Measurements from ENCODE around the gene LSR.

The LSR gene

GRCh38 chr19:35298561-35298972, 49.8 kb downstream of the LSR start:
- TF ChIP-seq, protein P1, sequence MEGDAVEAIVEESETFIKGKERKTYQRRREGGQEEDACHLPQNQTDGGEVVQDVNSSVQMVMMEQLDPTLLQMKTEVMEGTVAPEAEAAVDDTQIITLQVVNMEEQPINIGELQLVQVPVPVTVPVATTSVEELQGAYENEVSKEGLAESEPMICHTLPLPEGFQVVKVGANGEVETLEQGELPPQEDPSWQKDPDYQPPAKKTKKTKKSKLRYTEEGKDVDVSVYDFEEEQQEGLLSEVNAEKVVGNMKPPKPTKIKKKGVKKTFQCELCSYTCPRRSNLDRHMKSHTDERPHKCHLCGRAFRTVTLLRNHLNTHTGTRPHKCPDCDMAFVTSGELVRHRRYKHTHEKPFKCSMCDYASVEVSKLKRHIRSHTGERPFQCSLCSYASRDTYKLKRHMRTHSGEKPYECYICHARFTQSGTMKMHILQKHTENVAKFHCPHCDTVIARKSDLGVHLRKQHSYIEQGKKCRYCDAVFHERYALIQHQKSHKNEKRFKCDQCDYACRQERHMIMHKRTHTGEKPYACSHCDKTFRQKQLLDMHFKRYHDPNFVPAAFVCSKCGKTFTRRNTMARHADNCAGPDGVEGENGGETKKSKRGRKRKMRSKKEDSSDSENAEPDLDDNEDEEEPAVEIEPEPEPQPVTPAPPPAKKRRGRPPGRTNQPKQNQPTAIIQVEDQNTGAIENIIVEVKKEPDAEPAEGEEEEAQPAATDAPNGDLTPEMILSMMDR (IDR thresholded peaks at IDR 0.05; ENCODE audit: control insufficient read depth, extremely low read depth, insufficient read depth) = no peak
- DNase-seq (ENCODE audit: low read depth) = no peak
- H3K4me3 ChIP-seq (ENCODE audit: low read depth, low read length) = no peak overlapping the region

DNA sequence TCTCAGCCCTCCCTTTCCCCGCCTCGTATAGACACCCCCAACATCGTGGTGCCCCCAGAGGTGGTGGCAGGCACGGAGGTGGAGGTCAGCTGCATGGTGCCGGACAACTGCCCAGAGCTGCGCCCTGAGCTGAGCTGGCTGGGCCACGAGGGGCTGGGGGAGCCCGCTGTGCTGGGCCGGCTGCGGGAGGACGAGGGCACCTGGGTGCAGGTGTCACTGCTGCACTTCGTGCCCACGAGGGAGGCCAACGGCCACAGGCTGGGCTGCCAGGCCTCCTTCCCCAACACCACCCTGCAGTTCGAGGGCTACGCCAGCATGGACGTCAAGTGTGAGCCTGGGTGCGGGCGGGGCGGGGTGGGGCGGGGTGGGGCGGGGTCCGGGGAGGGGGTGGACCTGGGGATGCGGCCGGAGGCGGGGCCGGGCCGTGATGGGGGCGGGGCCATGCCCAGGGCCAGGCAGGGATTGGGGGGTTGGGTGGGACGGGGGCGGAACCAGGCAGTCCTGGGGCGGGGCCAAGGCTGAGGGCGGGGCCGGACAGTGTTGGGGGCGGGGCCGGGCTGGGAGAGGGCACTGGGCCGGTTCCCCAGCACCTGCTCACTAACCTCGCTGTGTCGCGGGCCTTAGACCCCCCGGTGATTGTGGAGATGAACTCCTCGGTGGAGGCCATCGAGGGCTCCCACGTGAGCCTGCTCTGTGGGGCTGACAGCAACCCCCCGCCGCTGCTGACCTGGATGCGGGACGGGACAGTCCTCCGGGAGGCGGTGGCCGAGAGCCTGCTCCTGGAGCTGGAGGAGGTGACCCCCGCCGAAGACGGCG, 50.9 kb downstream of the LSR start:
- TF ChIP-seq, protein P1 (IDR thresholded peaks at IDR 0.05; ENCODE audit: control insufficient read depth, extremely low read depth, insufficient read depth) = no peak
- DNase-seq (ENCODE audit: low read depth) = no peak

DNA sequence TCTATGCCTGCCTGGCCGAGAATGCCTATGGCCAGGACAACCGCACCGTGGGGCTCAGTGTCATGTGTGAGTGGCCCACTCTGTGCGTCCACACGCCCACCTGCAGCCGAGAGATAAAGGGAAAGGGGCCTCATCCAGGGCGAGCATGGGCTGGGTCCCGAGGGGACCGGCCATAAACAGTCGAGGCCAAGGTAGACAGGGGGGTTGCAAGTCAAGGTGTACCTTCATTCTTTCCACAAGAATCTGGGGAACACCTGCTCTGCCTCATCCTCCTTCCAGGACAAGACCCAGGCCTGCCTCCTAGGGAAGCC, 51.5 kb downstream of the LSR start:
- DNase-seq (ENCODE audit: low read depth) = no peak
- TF ChIP-seq, protein P1 (IDR thresholded peaks at IDR 0.05; ENCODE audit: control insufficient read depth, extremely low read depth, insufficient read depth) = no peak
- H3K4me3 ChIP-seq (ENCODE audit: low read depth, low read length) = no peak overlapping the region

More for the DNA sequence above, 50.9 kb downstream of the LSR start:
- no peak overlapping the region for H3K4me3 ChIP-seq (ENCODE audit: low read depth, low read length)

DNA sequence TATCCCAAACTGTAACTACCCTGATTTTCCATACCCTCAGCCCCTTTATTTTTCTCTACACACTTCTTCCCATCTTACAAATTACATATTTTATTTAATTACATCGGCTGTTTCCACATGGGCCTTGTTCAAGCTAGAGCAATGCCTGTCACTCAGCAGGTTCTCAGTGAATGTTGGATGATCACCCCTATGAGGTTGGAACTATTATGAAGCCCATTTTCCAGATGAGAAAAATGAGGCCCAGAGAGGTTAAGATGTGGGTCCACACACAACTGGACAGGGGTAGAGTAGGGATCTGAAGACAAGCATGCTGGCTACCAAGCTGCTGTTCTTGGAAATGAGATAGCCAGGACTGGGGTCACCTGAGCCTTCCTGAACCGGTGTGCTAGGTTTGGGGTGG, 53.2 kb downstream of the LSR start:
- TF ChIP-seq, protein P1 (IDR thresholded peaks at IDR 0.05; ENCODE audit: control insufficient read depth, extremely low read depth, insufficient read depth) = no peak
- no peak overlapping the region for H3K4me3 ChIP-seq (ENCODE audit: low read depth, low read length)
- DNase-seq (ENCODE audit: low read depth) = no peak

GRCh38 chr19:35302446-35302845, 53.6 kb downstream of the LSR start:
- DNase-seq (ENCODE audit: low read depth) = no peak
- TF ChIP-seq, protein P1 (IDR thresholded peaks at IDR 0.05; ENCODE audit: control insufficient read depth, extremely low read depth, insufficient read depth) = no peak
- H3K4me3 ChIP-seq (ENCODE audit: low read depth, low read length) = no peak overlapping the region

DNA sequence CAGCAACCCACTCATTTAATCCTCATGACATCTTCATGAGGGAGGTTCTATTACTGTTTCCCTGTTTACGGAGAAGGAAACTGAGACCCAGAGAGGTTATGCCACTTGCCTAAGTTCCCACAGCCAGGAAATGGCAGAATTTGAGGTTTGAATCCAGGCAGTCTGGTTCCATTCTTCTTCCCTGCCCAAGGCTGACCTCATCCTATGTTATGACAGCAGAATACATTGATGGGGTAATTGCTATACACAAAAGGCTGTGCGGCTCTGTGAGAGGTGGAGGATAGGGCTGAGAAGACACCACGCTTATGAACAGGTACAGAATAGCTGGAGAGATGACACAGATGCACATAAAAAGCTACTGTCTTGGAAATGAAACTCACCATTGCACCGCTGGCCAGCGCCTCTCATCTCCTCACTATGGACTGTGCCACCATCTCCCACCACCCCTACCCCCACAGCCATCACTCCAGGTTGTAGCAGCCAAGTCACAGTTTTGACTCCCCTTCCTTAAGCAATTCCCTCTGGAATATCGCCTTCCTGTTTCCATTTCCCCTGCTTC, 54.6 kb downstream of the LSR start:
- TF ChIP-seq, protein P1 (IDR thresholded peaks at IDR 0.05; ENCODE audit: control insufficient read depth, extremely low read depth, insufficient read depth) = no peak
- no peak overlapping the region for H3K4me3 ChIP-seq (ENCODE audit: low read depth, low read length)

DNA sequence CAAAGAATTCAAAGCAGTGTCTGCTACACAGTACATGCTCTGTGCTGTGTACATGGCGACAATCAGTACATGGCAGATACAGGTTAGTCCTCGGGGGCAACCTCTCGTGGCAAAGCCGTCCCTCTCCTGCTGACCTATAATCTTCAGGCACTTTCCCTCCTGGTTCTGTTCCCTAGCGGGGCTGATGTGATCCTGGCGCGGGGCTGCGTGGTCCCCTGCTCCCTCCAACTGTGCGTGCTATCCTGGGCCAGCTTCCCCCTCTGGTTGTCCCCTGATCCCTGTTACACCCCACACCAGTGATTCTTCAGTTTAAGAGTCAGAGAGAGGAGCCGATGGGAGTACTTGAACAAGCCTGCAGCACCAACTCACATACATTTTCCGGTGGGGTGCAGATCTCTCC, 55.2 kb downstream of the LSR start:
- no peak for DNase-seq (ENCODE audit: low read depth)
- no peak overlapping the region for H3K4me3 ChIP-seq (ENCODE audit: low read depth, low read length)
- TF ChIP-seq, protein P1 (IDR thresholded peaks at IDR 0.05; ENCODE audit: control insufficient read depth, extremely low read depth, insufficient read depth) = no peak

More for the DNA sequence above, 54.6 kb downstream of the LSR start:
- no peak for DNase-seq (ENCODE audit: low read depth)
